B cell (primary cell): ENCODE measurements around the gene WDR33. TPM values are rescaled to one million over a fixed set of nuclear protein-coding genes. Genes with fewer than 3 reads are reported as not detected.

Source experiments
- ATAC-seq: fragments of 200-7000 bp; cut with Tn5 transposase; one replicate; pipeline ENCODE4 v1.10.0; 2021; ENCODE audit warnings: low read depth, mild to moderate bottlenecking, moderate number of reproducible peaks, moderate library complexity
- CTCF ChIA-PET: fragments of 350-600 bp; sonication (Branson Sonifier 250); formaldehyde crosslinking; loops from one replicate; lab custom pipeline; 2021; ENCODE audit warnings: antibody characterized with exemption, inconsistent platforms; lab: Charles Lee
- POLR2A ChIA-PET: fragments of 350-600 bp; sonication (Branson Sonifier 250); formaldehyde crosslinking; loops from one replicate; lab custom pipeline; 2021; ENCODE audit warnings: antibody characterized with exemption; lab: Charles Lee
- DNase-seq: peaks from one replicate; pipeline ENCODE4 v3.0.0; 2013
- H2AFZ ChIP-seq: 2 replicates; pipeline ENCODE4 v1.6.1; 2012; ENCODE audit warnings: mild to moderate bottlenecking, low read depth, low read length; ENCODE audit not compliant: insufficient read depth, poor library complexity, severe bottlenecking
- H3K27ac ChIP-seq, 2 donors: 1 replicate in 1 of 2; 2 replicates in 1 of 2; pipeline ENCODE4 v1.5.1; 2012 to 2013; ENCODE audit warnings: low read length in 2 of 2, mild to moderate bottlenecking in 2 of 2, moderate library complexity in 1 of 2
- H3K27me3 ChIP-seq, 4 experiments: fragments of 200-600 bp in 1 of 4; sonication (generic) in 1 of 4; replicated peaks in 1 of 4; 1 replicate in 2 of 4; 2 replicates in 2 of 4; pipeline versions ENCODE4 v1.6.1 to v1.7.0; 2013 to 2016; ENCODE audit warnings: low read length in 3 of 4, mild to moderate bottlenecking in 2 of 4, mixed read lengths in 1 of 4, moderate library complexity in 1 of 4; ENCODE audit not compliant: insufficient read depth in 4 of 4, control insufficient read depth in 3 of 4; ENCODE audit errors: control extremely low read depth in 1 of 4
- H3K36me3 ChIP-seq, 2 experiments: replicated peaks in 1 of 2; 1 replicate in 1 of 2; 2 replicates in 1 of 2; pipeline versions ENCODE4 v1.6.1 to v1.7.1; 2013; ENCODE audit warnings: low read length in 1 of 2; ENCODE audit not compliant: insufficient read depth in 2 of 2, control insufficient read depth in 1 of 2; ENCODE audit errors: control extremely low read depth in 1 of 2, extremely low read depth in 1 of 2
- H3K4me1 ChIP-seq, 2 donors: fragments of 200-600 bp in 1 of 2; sonication (generic) in 1 of 2; 1 replicate in 1 of 2; 2 replicates in 1 of 2; pipeline versions ENCODE4 v1.5.1 to v1.6.1; 2013 to 2017; ENCODE audit warnings: low read length in 2 of 2; ENCODE audit not compliant: control insufficient read depth in 2 of 2, insufficient read depth in 2 of 2
- H3K4me2 ChIP-seq: replicated peaks from 2 replicates; pipeline ENCODE3; 2012; ENCODE audit warnings: mild to moderate bottlenecking, low read depth, low read length; ENCODE audit not compliant: poor library complexity, severe bottlenecking
- H3K4me3 ChIP-seq, 5 experiments: fragments of 200-600 bp in 1 of 5; sonication (generic) in 1 of 5; 1 replicate in 3 of 5; 2 replicates in 2 of 5; pipeline versions ENCODE4 v1.5.1 to v1.7.0; 2011 to 2016; ENCODE audit warnings: low read length in 4 of 5, mild to moderate bottlenecking in 4 of 5, low read depth in 2 of 5, control low read depth in 1 of 5, moderate library complexity in 1 of 5; ENCODE audit not compliant: insufficient read depth in 1 of 5; ENCODE audit errors: control extremely low read depth in 1 of 5, extremely low read depth in 1 of 5
- H3K79me2 ChIP-seq: fragments of 200-600 bp; sonication (generic); one replicate; pipeline ENCODE4 v1.6.0; 2016; ENCODE audit warnings: low read length; ENCODE audit not compliant: control insufficient read depth, insufficient read depth
- H3K9ac ChIP-seq: fragments of 200-600 bp; sonication (generic); 2 replicates; pipeline ENCODE4 v1.6.1; 2017; ENCODE audit warnings: mild to moderate bottlenecking, low read length, moderate library complexity
- H3K9me3 ChIP-seq, 3 donors: one replicate each; pipeline versions ENCODE4 v1.6.1 to v1.7.1; 2013; ENCODE audit warnings: low read length in 2 of 3; ENCODE audit not compliant: control insufficient read depth in 2 of 3, insufficient read depth in 1 of 3; ENCODE audit errors: control extremely low read depth in 1 of 3
- H4K20me1 ChIP-seq: 2 replicates; pipeline ENCODE4 v1.6.0; 2012; ENCODE audit warnings: mild to moderate bottlenecking, low read length; ENCODE audit not compliant: insufficient read depth, control insufficient read depth, poor library complexity, severe bottlenecking
- H3K27ac Mint-ChIP-seq: one replicate; pipeline ENCODE4 v1.8.0; 2021; ENCODE audit warnings: mixed read lengths
- H3K27me3 Mint-ChIP-seq: one replicate; pipeline ENCODE4 v1.8.0; 2021; ENCODE audit warnings: mixed read lengths
- H3K4me1 Mint-ChIP-seq: one replicate; pipeline ENCODE4 v1.8.0; 2021; ENCODE audit warnings: mixed read lengths
- H3K4me3 Mint-ChIP-seq: one replicate; pipeline ENCODE4 v1.8.0; 2021; ENCODE audit warnings: mixed read lengths
- H3K9me3 Mint-ChIP-seq: one replicate; pipeline ENCODE4 v1.8.0; 2022; ENCODE audit warnings: mixed read lengths; ENCODE audit not compliant: insufficient read depth
- EZH2 ChIP-seq: IDR thresholded peaks from 2 replicates; pipeline ENCODE4 v1.6.1; 2012; ENCODE audit warnings: borderline replicate concordance, low read depth, mild to moderate bottlenecking, moderate library complexity, low read length; ENCODE audit not compliant: insufficient read depth, poor library complexity, severe bottlenecking
- WGBS: methylation state at CpG from one replicate; pipeline ENCODE4 v1.1.5; 2013; ENCODE audit warnings: missing lambda C conversion rate; ENCODE audit not compliant: insufficient coverage; 5-methylcytosine and 5-hydroxymethylcytosine counted together
- intact Hi-C: fragments of 100-400 bp; cut with micrococcal nuclease; formaldehyde crosslinking; loops from one replicate; pipeline ENCODE4 v1.10.0; 2022
- polyA plus RNA-seq: library from polyadenylated mRNA; depleted of rRNA; stranded (reverse); fragments of >200 nt; gene quantifications from 2 replicates; pipeline ENCODE4 v1.2.3, GENCODE V29; 2012
- total RNA-seq, 2 donors: library from RNA; stranded (reverse); fragments of 120-200 nt in 1 of 2; gene quantifications; 1 replicate in 1 of 2; 2 replicates in 1 of 2; pipeline versions ENCODE4 v1.2.3 to v1.2.4, GENCODE V29; 2013 to 2022
- TF ChIP-seq, protein P1 (sequence below): fragments of 200-600 bp; IDR thresholded peaks from one replicate; pipeline ENCODE4 v1.8.0; 2022; ENCODE audit warnings: antibody characterized with exemption, mild to moderate bottlenecking

WDR33 gene
- total and polyA plus RNA-seq, 2 donors (not counting 1 experiment from before 2014, with no cell fraction given), result 17.2 to 101 TPM

GRCh38 chr2:127857265-127857808 is 46.4 kb upstream of the WDR33 start:
- 0% methylated on average over 11 of the region's 18 CpGs for WGBS
- peak overlapping the region; percentile 41 to 85 for H3K27ac ChIP-seq
- peak overlapping the region; percentile 68 to 87 (median 80) for H3K4me3 ChIP-seq
- no peaks in the 10 kb centered on the region for H3K27me3 ChIP-seq
- ATAC-seq (no peak), DNase-seq (no peak)
- Mint-ChIP-seq H3K9me3 (no peaks in the 10 kb centered on the region), H3K4me1 (peaks cover 46% of the 10 kb centered on the region), H3K27ac (peak overlapping the region; percentile 57), H3K4me3 (peak overlapping the region; percentile 88), H3K27me3 (no peaks in the 10 kb centered on the region)
- H3K9me3 ChIP-seq, result no peaks in the 10 kb centered on the region
- H3K9ac ChIP-seq, result peak overlapping the region; percentile 79
- H3K4me1 ChIP-seq, result peaks cover 16 to 36% of the 10 kb centered on the region in 2 donors
- CTCF ChIA-PET, result interaction anchor here (0.9 kb wide), 1 partner anchor 58 kb away, joined by 3 read pairs; no protein-coding TSS in a partner anchor
- peaks cover 44% of the 10 kb centered on the region for H4K20me1 ChIP-seq
- peak overlapping the region; percentile 75 for H2AFZ ChIP-seq
- H3K79me2 ChIP-seq, result peaks cover 59% of the 10 kb centered on the region
- H3K4me2 ChIP-seq, result peak overlapping the region; percentile 97
- peaks cover 2 to 9% of the 10 kb centered on the region in 2 experiments for H3K36me3 ChIP-seq
- intact Hi-C loops, result loop anchor here (1.0 kb wide), 2 partner anchors 27 to 170 kb away; no protein-coding TSS in a partner anchor
- POLR2A ChIA-PET, result no interaction called here
- TF ChIP-seq EZH2, result no peak
- TF ChIP-seq, protein P1, sequence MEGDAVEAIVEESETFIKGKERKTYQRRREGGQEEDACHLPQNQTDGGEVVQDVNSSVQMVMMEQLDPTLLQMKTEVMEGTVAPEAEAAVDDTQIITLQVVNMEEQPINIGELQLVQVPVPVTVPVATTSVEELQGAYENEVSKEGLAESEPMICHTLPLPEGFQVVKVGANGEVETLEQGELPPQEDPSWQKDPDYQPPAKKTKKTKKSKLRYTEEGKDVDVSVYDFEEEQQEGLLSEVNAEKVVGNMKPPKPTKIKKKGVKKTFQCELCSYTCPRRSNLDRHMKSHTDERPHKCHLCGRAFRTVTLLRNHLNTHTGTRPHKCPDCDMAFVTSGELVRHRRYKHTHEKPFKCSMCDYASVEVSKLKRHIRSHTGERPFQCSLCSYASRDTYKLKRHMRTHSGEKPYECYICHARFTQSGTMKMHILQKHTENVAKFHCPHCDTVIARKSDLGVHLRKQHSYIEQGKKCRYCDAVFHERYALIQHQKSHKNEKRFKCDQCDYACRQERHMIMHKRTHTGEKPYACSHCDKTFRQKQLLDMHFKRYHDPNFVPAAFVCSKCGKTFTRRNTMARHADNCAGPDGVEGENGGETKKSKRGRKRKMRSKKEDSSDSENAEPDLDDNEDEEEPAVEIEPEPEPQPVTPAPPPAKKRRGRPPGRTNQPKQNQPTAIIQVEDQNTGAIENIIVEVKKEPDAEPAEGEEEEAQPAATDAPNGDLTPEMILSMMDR, result no peak

- Mint-ChIP-seq H3K4me3 (no peak overlapping the region), H3K27ac (no peak overlapping the region), H3K9me3 (no peaks in the 10 kb centered on the region), H3K4me1 (peaks cover 38% of the 10 kb centered on the region), H3K27me3 (no peaks in the 10 kb centered on the region)
- Histone ChIP-seq H4K20me1 (peaks cover 66% of the 10 kb centered on the region), H3K4me1 (peaks cover 13 to 26% of the 10 kb centered on the region in 2 donors), H3K9ac (no peak overlapping the region), H3K4me3 (no peak overlapping the region), H3K4me2 (no peak overlapping the region), H3K36me3 (peaks cover 10 to 24% of the 10 kb centered on the region in 2 experiments), H3K79me2 (peaks cover 80% of the 10 kb centered on the region), H3K9me3 (no peaks in the 10 kb centered on the region), H3K27me3 (no peaks in the 10 kb centered on the region), H3K27ac (no peak overlapping the region), H2AFZ (no peak overlapping the region)
- TF ChIP-seq, protein P1, result no peak
- TF ChIP-seq EZH2, result no peak
- CTCF ChIA-PET, result no interaction called here
- DNase-seq (no peak), ATAC-seq (no peak)
- POLR2A ChIA-PET, result no interaction called here
- intact Hi-C loops, result no loop called here
- WGBS, result 80% methylated on average over 1 of the region's 4 CpGs
Measured at GRCh38 chr2:127853671-127854070, 42.7 kb upstream of the WDR33 start.
